ENCODE measurements around the gene HIBADH. TPM values are rescaled to one million over a fixed set of nuclear protein-coding genes. Genes with fewer than 3 reads are reported as not detected.
"Not testable (repeated sequence)": the region's sequence is repeated elsewhere in the genome, so short reads cannot be mapped to it uniquely, and the experiment has no call there.

HIBADH gene
- total RNA-seq, 1 donor from 2014 or later, result 10.3 TPM

- no peak for DNase-seq
- Mint-ChIP-seq H3K4me3 (ENCODE audit: unreplicated experiment) (no peak overlapping the region), H3K27ac (ENCODE audit: unreplicated experiment) (no peak overlapping the region), H3K36me3 (ENCODE audit: unreplicated experiment) (no peaks in the 10 kb centered on the region), H3K4me1 (ENCODE audit: low read depth, unreplicated experiment) (peaks cover 12% of the 10 kb centered on the region), H3K27me3 (ENCODE audit: unreplicated experiment) (no peaks in the 10 kb centered on the region), H3K9me3 (ENCODE audit: unreplicated experiment) (peaks cover 2% of the 10 kb centered on the region)
- TF ChIP-seq, protein P1, sequence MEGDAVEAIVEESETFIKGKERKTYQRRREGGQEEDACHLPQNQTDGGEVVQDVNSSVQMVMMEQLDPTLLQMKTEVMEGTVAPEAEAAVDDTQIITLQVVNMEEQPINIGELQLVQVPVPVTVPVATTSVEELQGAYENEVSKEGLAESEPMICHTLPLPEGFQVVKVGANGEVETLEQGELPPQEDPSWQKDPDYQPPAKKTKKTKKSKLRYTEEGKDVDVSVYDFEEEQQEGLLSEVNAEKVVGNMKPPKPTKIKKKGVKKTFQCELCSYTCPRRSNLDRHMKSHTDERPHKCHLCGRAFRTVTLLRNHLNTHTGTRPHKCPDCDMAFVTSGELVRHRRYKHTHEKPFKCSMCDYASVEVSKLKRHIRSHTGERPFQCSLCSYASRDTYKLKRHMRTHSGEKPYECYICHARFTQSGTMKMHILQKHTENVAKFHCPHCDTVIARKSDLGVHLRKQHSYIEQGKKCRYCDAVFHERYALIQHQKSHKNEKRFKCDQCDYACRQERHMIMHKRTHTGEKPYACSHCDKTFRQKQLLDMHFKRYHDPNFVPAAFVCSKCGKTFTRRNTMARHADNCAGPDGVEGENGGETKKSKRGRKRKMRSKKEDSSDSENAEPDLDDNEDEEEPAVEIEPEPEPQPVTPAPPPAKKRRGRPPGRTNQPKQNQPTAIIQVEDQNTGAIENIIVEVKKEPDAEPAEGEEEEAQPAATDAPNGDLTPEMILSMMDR (IDR thresholded peaks at IDR 0.05; ENCODE audit: partially characterized antibody, unreplicated experiment), result no peak
These were observed 21.7 kb downstream of the HIBADH start for GRCh38 chr7:27640884-27641574.

DNA sequence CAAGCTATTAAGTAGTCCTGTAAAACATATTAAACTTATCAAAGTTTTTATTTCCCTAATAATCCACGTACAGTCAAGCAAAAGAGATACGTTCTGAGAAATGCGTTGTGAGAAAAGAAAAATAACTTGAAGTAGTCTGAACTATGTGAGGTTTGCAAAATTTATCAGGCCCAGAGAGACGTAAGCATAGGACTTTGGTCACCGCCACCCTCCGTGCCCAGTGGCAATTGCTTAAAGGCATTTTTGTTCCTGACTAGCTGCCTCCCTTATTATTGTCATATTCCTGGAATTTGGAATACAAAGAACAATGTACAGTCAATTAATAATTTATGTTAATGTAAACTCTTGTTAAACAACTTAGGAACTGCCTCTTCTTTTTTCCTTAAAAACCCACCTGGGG, 22.8 kb downstream of the HIBADH start:
- Mint-ChIP-seq H3K27ac (ENCODE audit: unreplicated experiment) (no peak overlapping the region), H3K9me3 (ENCODE audit: unreplicated experiment) (peaks cover 2% of the 10 kb centered on the region), H3K36me3 (ENCODE audit: unreplicated experiment) (no peaks in the 10 kb centered on the region), H3K27me3 (ENCODE audit: unreplicated experiment) (no peaks in the 10 kb centered on the region), H3K4me3 (ENCODE audit: unreplicated experiment) (no peak overlapping the region), H3K4me1 (ENCODE audit: low read depth, unreplicated experiment) (peaks cover 15% of the 10 kb centered on the region)
- DNase-seq, result no peak
- TF ChIP-seq, protein P1 (IDR thresholded peaks at IDR 0.05; ENCODE audit: partially characterized antibody, unreplicated experiment), result no peak

- not testable (repeated sequence) for DNase-seq; H3K36me3 Mint-ChIP-seq (ENCODE audit: unreplicated experiment); H3K9me3 Mint-ChIP-seq (ENCODE audit: unreplicated experiment); H3K27ac Mint-ChIP-seq (ENCODE audit: unreplicated experiment); H3K27me3 Mint-ChIP-seq (ENCODE audit: unreplicated experiment); H3K4me3 Mint-ChIP-seq (ENCODE audit: unreplicated experiment)
- H3K4me1 Mint-ChIP-seq (ENCODE audit: low read depth, unreplicated experiment), result peaks cover 20% of the 10 kb centered on the region
These were observed 23.6 kb downstream of the HIBADH start for GRCh38 chr7:27639048-27639447.

DNA sequence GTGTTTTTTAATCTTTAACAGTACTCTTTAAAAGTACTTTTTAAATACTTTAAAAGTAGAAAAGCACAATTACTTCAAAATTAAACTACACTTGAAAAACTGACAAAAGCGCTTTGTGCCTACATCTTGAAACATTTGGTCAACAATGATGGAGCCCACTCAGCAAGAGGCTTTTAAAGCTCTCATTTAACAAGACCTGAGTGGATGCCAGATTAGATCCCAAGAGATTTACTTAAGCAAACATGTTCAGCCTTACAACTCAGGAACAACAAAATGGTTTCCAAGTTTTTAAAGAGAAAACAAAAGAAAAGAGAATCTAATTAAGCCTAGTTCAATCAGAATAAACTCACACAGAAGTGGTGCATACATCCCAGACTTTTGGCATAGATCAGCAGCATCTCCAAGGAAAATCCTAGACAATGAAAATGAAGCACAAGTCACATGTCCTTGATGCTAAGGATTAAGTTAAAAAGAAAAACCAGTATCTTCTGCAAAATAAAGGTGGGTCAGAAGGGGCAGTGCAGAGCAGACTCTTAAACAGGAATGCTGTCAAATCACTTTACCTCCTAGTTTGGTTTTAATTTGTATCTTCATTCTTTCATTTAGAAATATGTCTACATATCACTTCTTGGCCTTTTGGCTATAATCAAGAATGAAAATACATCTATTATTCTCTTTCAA, 26.2 kb downstream of the HIBADH start:
- peaks cover 20% of the 10 kb centered on the region for H3K4me1 Mint-ChIP-seq (ENCODE audit: low read depth, unreplicated experiment)
- no peak for DNase-seq
- no peak overlapping the region for H3K27ac Mint-ChIP-seq (ENCODE audit: unreplicated experiment)
- TF ChIP-seq, protein P1 (IDR thresholded peaks at IDR 0.05; ENCODE audit: partially characterized antibody, unreplicated experiment), result no peak
- H3K9me3 Mint-ChIP-seq (ENCODE audit: unreplicated experiment), result no peaks in the 10 kb centered on the region
- no peak overlapping the region for H3K4me3 Mint-ChIP-seq (ENCODE audit: unreplicated experiment)
- no peaks in the 10 kb centered on the region for H3K27me3 Mint-ChIP-seq (ENCODE audit: unreplicated experiment)
- H3K36me3 Mint-ChIP-seq (ENCODE audit: unreplicated experiment), result no peaks in the 10 kb centered on the region

DNA sequence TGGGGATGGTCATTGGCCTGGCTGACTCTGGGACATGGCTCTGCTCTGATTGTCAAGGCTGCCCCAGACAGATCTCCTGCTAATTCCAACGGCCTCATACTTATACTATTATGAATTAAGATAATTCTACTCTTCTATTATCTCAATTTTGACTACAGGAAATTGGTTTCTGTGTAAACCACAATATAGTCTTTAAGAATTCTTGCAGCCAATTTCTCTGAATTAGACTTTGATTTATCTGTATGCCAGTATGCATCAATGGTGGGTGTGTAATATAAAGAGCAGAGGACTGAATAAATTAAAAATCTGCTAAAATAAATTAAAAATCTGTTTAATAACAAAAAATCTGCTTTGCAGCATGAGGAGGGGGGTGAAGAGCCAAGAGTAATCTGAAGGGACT, 27.0 kb downstream of the HIBADH start:
- DNase-seq, result no peak
- Mint-ChIP-seq H3K9me3 (ENCODE audit: unreplicated experiment) (no peaks in the 10 kb centered on the region), H3K27me3 (ENCODE audit: unreplicated experiment) (no peaks in the 10 kb centered on the region), H3K4me1 (ENCODE audit: low read depth, unreplicated experiment) (peaks cover 16% of the 10 kb centered on the region), H3K4me3 (ENCODE audit: unreplicated experiment) (no peak overlapping the region), H3K36me3 (ENCODE audit: unreplicated experiment) (no peaks in the 10 kb centered on the region), H3K27ac (ENCODE audit: unreplicated experiment) (no peak overlapping the region)
- TF ChIP-seq, protein P1 (IDR thresholded peaks at IDR 0.05; ENCODE audit: partially characterized antibody, unreplicated experiment), result no peak

Measured in glutamatergic neuron (in vitro differentiated cells).